Liver (tissue), 3 donors: Measurements from ENCODE around the gene LNX1.

Experiments used
- ATF3 ChIP-seq: IDR thresholded peaks from 2 replicates; pipeline ENCODE4 v1.6.1; 2016; ENCODE audit warnings: antibody characterized with exemption
- CTCF ChIP-seq: fragments of 150-350 bp; IDR thresholded peaks from 2 replicates; pipeline ENCODE4 v1.5.1; 2017; ENCODE audit warnings: improper control_type of control experiment, low read depth, low read length; ENCODE audit not compliant: missing input control
- EGR1 ChIP-seq, 2 donors: IDR thresholded peaks; 2 replicates each; pipeline ENCODE4 v1.6.1; 2016 to 2018; ENCODE audit warnings: antibody characterized with exemption in 2 of 2, low read depth in 2 of 2
- FOXA1 ChIP-seq: IDR thresholded peaks from 2 replicates; pipeline ENCODE4 v1.6.1; 2016; ENCODE audit warnings: antibody characterized with exemption
- GABPA ChIP-seq, 2 donors: IDR thresholded peaks in 1 of 2; conservative IDR thresholded peaks in 1 of 2; 2 replicates each; pipeline ENCODE4 v1.6.1; 2016; ENCODE audit warnings: antibody characterized with exemption in 2 of 2, mild to moderate bottlenecking in 1 of 2, moderate library complexity in 1 of 2
- JUND ChIP-seq, 2 donors: IDR thresholded peaks; 2 replicates each; pipeline ENCODE4 v1.6.1; 2016; ENCODE audit warnings: antibody characterized with exemption in 2 of 2
- MAX ChIP-seq: IDR thresholded peaks from 2 replicates; pipeline ENCODE4 v1.6.1; 2016; ENCODE audit warnings: antibody characterized with exemption
- RAD21 ChIP-seq, 2 donors: IDR thresholded peaks; 2 replicates each; pipeline ENCODE4 v1.6.1; 2016; ENCODE audit warnings: antibody characterized with exemption in 2 of 2, mild to moderate bottlenecking in 2 of 2
- RXRA ChIP-seq, 2 donors: IDR thresholded peaks; 2 replicates each; pipeline ENCODE4 v1.6.1; 2017 to 2018; ENCODE audit warnings: antibody characterized with exemption in 2 of 2, mild to moderate bottlenecking in 1 of 2
- SP1 ChIP-seq: IDR thresholded peaks from 2 replicates; pipeline ENCODE4 v1.6.1; 2018; ENCODE audit warnings: antibody characterized with exemption, mild to moderate bottlenecking
- TAF1 ChIP-seq: conservative IDR thresholded peaks from 2 replicates; pipeline ENCODE4 v1.6.1; 2016; ENCODE audit warnings: antibody characterized with exemption, mild to moderate bottlenecking
- donor health status: healthy.
- donor health status: healthy.

GRCh38 chr4:53576071-53576617 is 15.1 kb downstream of the LNX1 start:
- TF ChIP-seq CTCF (no peak), EGR1 (IDR thresholded peaks at IDR 0.05; ENCODE audit: low read depth in 2 of 2) (no peak), TAF1 (no peak), RAD21 (IDR thresholded peaks at IDR 0.05) (no peak), ATF3 (no peak), GABPA (IDR thresholded peaks at IDR 0.05 in 1 of 2, conservative IDR thresholded peaks at IDR 0.05 in 1 of 2) (no peak), MAX (no peak), SP1 (no peak), RXRA (IDR thresholded peaks at IDR 0.05) (no peak), JUND (IDR thresholded peaks at IDR 0.05) (no peak), FOXA1 (no peak)
